GM12891 (cell line): ENCODE measurements around the gene AUH.

Experiments
- POLR2A ChIP-seq: IDR thresholded peaks from 2 replicates; pipeline ENCODE4 v1.6.1; 2011; ENCODE audit warnings: low read depth, low read length, control low read depth
- POLR2AphosphoS5 ChIP-seq: IDR thresholded peaks from 2 replicates; pipeline ENCODE4 v1.6.1; 2011; ENCODE audit warnings: low read depth, low read length, control low read depth

GRCh38 chr9:91206806-91207205, 154.9 kb downstream of the AUH start:
- TF ChIP-seq POLR2AphosphoS5 (no peak), POLR2A (no peak)
